Activated naive CD8-positive, alpha-beta T cell treated with anti-CD3 and anti-CD28 coated beads, Interleukin-2, amount 10 ng/mL, durations not matched to agents 7 days and 5 days (primary cell): ENCODE data around the gene HSPBP1. TPM values are rescaled to one million over a fixed set of nuclear protein-coding genes. Genes with fewer than 3 reads are reported as not detected.
A peak's percentile ranks its signal among the peaks of the same experiment; 100 is the strongest.
"Not testable (repeated sequence)": the region's sequence is repeated elsewhere in the genome, so short reads cannot be mapped to it uniquely, and the experiment has no call there.

Experiments used
- ATAC-seq: fragments of 150-1000 bp; cut with Tn5 transposase; one replicate; pipeline ENCODE4 v1.10.0; 2021; ENCODE audit warnings: low read depth, moderate library complexity
- POLR2A ChIA-PET: fragments of 350-600 bp; sonication (Branson Sonifier 250); formaldehyde crosslinking; loops from one replicate; lab custom pipeline; 2021; ENCODE audit warnings: antibody characterized with exemption; lab: Charles Lee
- DNase-seq: peaks from one replicate; pipeline ENCODE4 v3.0.0; 2021
- H3K27ac Mint-ChIP-seq: one replicate; pipeline ENCODE4 v1.8.0; 2022; ENCODE audit warnings: mild to moderate bottlenecking, mixed read lengths
- H3K27me3 Mint-ChIP-seq: one replicate; pipeline ENCODE4 v1.8.0; 2022; ENCODE audit warnings: mild to moderate bottlenecking, moderate library complexity, mixed read lengths
- H3K36me3 Mint-ChIP-seq: one replicate; pipeline ENCODE4 v1.8.0; 2021; ENCODE audit warnings: mild to moderate bottlenecking, mixed read lengths
- H3K4me1 Mint-ChIP-seq: one replicate; pipeline ENCODE4 v1.8.0; 2021; ENCODE audit warnings: mixed read lengths
- H3K4me3 Mint-ChIP-seq: one replicate; pipeline ENCODE4 v1.8.0; 2022; ENCODE audit warnings: mild to moderate bottlenecking, moderate library complexity, mixed read lengths
- H3K9me3 Mint-ChIP-seq: one replicate; pipeline ENCODE4 v1.8.0; 2021; ENCODE audit warnings: mixed read lengths
- total RNA-seq, 2 experiments: library from RNA; stranded (reverse); gene quantifications; one replicate each; pipeline ENCODE4 v1.2.3, GENCODE V29; 2021

The HSPBP1 gene
- total RNA-seq: 10 to 100 TPM; 19.5 to 20.3 TPM

DNA sequence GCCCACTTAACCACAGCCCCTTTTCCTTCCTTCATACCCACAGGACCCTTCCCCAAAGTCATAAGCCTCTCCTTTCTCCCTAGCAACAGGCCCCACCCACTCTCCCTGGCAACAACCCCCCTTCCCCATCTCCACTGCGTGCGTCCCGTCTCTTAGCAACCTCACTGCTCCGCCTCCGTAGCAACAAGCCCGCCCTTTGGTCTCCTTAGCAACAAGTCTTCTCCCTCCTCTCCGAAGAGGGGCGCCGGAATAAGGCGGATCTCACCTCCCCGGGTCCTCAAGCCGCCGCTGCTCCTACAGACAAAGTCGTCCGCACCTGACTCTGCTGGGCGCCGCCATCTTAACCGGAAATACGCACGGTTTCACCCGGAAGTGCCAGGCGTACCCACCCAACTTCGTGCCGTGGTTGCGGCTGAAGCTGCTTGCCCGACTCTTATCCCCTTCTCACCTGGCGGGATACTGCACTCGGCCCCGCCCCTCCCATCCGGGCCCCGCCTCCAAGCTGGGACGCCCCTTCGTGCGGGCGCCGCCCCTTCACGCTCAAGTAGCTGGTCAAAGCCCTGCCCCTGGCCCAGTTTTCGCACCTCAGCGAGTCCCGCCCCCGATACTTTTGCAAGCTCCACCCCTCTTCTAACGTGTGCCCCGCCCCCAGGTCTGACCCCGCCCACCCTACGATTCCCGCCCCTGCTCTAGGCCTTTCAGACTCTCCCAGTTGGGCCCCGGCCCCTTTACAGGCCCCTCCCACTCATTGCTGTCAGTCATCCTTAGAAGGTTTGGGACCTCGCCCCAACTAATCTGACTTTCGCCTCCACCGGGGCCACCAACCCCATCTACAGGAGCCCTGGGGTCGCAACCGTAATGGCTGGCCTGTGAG, at the start of gene HSPBP1:
Gene HSPBP1, minus strand, starts transcription at position 341 of the 874 bp plus-strand sequence. CDS start 502 bp downstream, outside the sequence.
- Mint-ChIP-seq H3K4me3 (peak within 1 kb of the TSS; percentile 99), H3K27ac (peak within 1 kb of the TSS; percentile 98), H3K9me3 (no peaks in the 10 kb centered on the region), H3K27me3 (peaks cover 9% of the 10 kb centered on the region), H3K36me3 (peaks cover 2% of the 10 kb centered on the region), H3K4me1 (peaks cover 28% of the 10 kb centered on the region)
- POLR2A ChIA-PET: interaction anchor here (0.7 to 7.7 kb wide), 9 partner anchors 12 to 1089 kb away, joined by 3 to 120 read pairs (median 8); partner anchors contain the start of genes FIZ1, KMT5C, PPP6R1 and TMEM238
- peak; percentile 99 for DNase-seq
- peak; percentile 87 for ATAC-seq

GRCh38 chr19:55328774-55329318, 48.9 kb upstream of the HSPBP1 start:
- H3K27ac Mint-ChIP-seq, H3K4me3 Mint-ChIP-seq, POLR2A ChIA-PET, H3K36me3 Mint-ChIP-seq, H3K9me3 Mint-ChIP-seq, H3K4me1 Mint-ChIP-seq, DNase-seq, ATAC-seq, H3K27me3 Mint-ChIP-seq: not testable (repeated sequence)

DNA sequence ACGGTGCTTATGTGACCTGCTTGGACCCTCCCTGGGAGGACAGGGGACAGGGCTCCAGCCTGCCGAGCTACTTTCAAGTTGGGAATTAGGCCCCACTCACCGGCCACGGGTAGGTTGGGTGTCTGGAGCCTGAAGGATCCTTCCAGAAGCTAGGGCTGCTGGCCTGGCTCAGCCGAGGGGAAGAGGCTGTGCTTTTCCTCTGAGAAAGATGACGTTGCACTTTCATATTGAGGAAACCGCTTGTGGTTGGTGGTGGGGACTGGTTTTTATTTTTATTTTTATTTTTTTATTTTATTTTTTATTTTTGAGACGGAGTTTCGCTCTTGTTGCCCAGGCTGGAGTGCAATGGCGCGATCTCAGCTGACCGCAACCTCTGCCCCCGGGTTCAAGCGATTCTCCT, 45.3 kb upstream of the HSPBP1 start, which contains the start of gene TMEM150B:
Gene TMEM150B, minus strand, starts transcription at position 170 of the 400 bp plus-strand sequence. CDS start 4,305 bp downstream, outside the sequence.
- no peak within 1 kb of the TSS for H3K4me3 Mint-ChIP-seq
- H3K27me3 Mint-ChIP-seq: peaks cover 19% of the 10 kb centered on the region
- POLR2A ChIA-PET: interaction anchor here (1.0 to 1.6 kb wide), 2 partner anchors 14 to 23 kb away, joined by 3 to 8 read pairs; partner anchors contain the start of gene KMT5C

DNA sequence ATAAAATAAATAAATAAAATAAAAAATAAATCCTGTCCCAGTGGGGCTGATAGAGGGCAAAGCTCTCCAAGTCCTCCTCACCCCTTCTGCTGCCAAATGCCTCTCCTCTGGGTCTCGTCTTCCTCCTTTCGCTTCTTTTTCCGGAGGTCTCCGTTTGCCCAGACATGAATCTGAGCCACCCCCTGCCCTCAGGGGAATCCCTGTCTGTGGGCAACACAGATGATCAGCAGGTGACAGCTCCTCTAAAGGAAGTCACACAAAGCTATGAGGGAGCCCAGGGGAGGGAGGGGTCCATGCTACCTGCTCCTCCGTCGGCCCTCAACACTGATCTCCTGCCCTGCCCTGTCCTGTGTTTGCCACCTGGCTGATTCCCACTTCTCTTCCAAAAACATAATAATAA, 44.8 kb upstream of the HSPBP1 start:
- ATAC-seq (no peak), DNase-seq (no peak)
- Mint-ChIP-seq H3K27ac (no peak overlapping the region), H3K9me3 (no peaks in the 10 kb centered on the region), H3K36me3 (no peaks in the 10 kb centered on the region), H3K4me3 (no peak overlapping the region), H3K4me1 (peaks cover 9% of the 10 kb centered on the region), H3K27me3 (peaks cover 21% of the 10 kb centered on the region)
- POLR2A ChIA-PET: interaction anchor here (1.0 to 1.6 kb wide), 2 partner anchors 14 to 23 kb away, joined by 3 to 8 read pairs; partner anchors contain the start of gene KMT5C

More for the DNA sequence above, 45.3 kb upstream of the HSPBP1 start, which contains the start of gene TMEM150B:
- Mint-ChIP-seq H3K4me1 (peaks cover 9% of the 10 kb centered on the region), H3K36me3 (no peaks in the 10 kb centered on the region), H3K9me3 (no peaks in the 10 kb centered on the region), H3K27ac (no peak within 1 kb of the TSS)
- peak; percentile 53 for ATAC-seq
- no peak for DNase-seq

- H3K9me3 Mint-ChIP-seq: no peaks in the 10 kb centered on the region
- H3K4me1 Mint-ChIP-seq: peaks cover 9% of the 10 kb centered on the region
- POLR2A ChIA-PET: interaction anchor here (1.3 kb wide), 1 partner anchor 21 kb away, joined by 5 read pairs; no protein-coding TSS in a partner anchor
- H3K27me3 Mint-ChIP-seq: peaks cover 15% of the 10 kb centered on the region
- H3K36me3 Mint-ChIP-seq: no peaks in the 10 kb centered on the region
- ATAC-seq (no peak), DNase-seq (no peak)
- H3K27ac Mint-ChIP-seq: no peak overlapping the region
- no peak overlapping the region for H3K4me3 Mint-ChIP-seq
These were observed 42.4 kb upstream of the HSPBP1 start for GRCh38 chr19:55322204-55322885.

DNA sequence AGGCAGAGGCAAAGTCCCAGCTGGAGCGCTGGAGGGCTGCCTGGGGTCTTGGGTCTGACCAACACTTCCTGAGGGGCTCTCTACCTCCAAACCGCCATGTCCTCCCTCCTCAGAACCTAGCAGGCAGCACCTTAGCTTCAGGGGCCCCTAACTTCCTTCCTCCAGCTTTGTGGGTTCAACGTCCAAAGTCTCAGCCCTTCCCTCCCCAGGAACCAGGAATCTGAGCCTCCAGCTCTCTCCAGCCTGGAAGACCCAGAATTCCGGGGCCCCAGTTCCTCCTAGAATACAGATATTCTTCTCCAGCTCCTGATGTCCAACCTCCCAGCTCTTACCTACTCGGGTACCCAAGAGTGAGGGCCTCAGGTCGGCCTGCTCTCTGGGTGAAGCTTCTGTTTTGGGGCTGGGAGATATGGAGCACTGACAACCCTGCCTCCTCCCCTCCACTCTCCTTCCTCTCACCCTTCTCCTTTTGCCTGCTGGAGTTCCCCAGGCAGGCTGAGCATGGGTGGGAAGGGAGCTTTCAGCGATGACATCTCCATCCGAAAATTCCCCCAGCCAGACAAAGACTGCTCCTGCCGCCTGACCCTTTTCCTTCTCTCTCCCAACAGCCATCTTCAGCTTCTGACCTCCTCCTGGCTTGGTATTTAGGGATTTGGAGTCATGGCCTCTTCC, 41.7 kb upstream of the HSPBP1 start:
- Mint-ChIP-seq H3K4me1 (peaks cover 9% of the 10 kb centered on the region), H3K36me3 (no peaks in the 10 kb centered on the region), H3K27me3 (peaks cover 15% of the 10 kb centered on the region), H3K27ac (no peak overlapping the region), H3K4me3 (no peak overlapping the region), H3K9me3 (no peaks in the 10 kb centered on the region)
- no peak for ATAC-seq
- POLR2A ChIA-PET: no interaction called here
- DNase-seq: no peak

DNA sequence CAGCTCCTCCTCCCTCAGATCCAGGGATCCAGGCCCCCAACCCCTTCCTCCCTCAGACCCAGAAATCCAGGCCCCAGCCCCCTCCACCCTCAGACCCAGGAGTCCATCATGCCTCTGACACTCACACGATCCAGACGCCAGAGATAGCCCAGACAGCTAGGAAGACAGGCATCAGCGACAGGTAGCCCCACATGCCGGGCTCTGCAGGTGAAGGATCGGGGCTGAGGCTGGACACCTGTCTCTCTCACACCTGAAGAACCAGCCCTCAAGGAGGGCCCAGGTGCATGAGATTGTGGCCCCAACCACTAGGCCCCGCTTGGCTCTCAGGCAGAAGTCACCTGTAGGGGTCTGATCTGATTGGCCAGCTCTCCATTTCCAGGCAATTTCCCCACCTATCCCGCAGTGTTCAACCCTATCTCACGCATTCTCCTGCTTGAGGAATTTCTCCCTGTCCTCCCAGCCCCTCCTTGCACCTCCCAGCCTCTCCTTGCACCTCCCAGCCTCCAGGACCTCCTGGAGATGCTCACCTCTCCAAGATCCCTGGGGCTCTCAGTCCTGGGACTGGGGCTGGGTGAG, 41.0 kb upstream of the HSPBP1 start:
- POLR2A ChIA-PET: no interaction called here
- H3K9me3 Mint-ChIP-seq: no peaks in the 10 kb centered on the region
- DNase-seq (no peak), ATAC-seq (no peak)
- peaks cover 9% of the 10 kb centered on the region for H3K4me1 Mint-ChIP-seq
- peaks cover 15% of the 10 kb centered on the region for H3K27me3 Mint-ChIP-seq
- H3K36me3 Mint-ChIP-seq: no peaks in the 10 kb centered on the region
- H3K4me3 Mint-ChIP-seq: no peak overlapping the region
- no peak overlapping the region for H3K27ac Mint-ChIP-seq

GRCh38 chr19:55319785-55320184, 39.9 kb upstream of the HSPBP1 start:
- Mint-ChIP-seq H3K27me3 (peaks cover 15% of the 10 kb centered on the region), H3K4me3 (no peak overlapping the region), H3K4me1 (peaks cover 6% of the 10 kb centered on the region), H3K36me3 (no peaks in the 10 kb centered on the region), H3K9me3 (no peaks in the 10 kb centered on the region), H3K27ac (no peak overlapping the region)
- POLR2A ChIA-PET: no interaction called here
- ATAC-seq: no peak
- DNase-seq: no peak

GRCh38 chr19:55316646-55317045, 36.7 kb upstream of the HSPBP1 start:
- Mint-ChIP-seq H3K27me3 (peaks cover 7% of the 10 kb centered on the region), H3K27ac (no peak overlapping the region), H3K36me3 (no peaks in the 10 kb centered on the region), H3K4me1 (peaks cover 5% of the 10 kb centered on the region), H3K9me3 (no peaks in the 10 kb centered on the region), H3K4me3 (no peak overlapping the region)
- no peak for DNase-seq
- POLR2A ChIA-PET: no interaction called here
- no peak for ATAC-seq

DNA sequence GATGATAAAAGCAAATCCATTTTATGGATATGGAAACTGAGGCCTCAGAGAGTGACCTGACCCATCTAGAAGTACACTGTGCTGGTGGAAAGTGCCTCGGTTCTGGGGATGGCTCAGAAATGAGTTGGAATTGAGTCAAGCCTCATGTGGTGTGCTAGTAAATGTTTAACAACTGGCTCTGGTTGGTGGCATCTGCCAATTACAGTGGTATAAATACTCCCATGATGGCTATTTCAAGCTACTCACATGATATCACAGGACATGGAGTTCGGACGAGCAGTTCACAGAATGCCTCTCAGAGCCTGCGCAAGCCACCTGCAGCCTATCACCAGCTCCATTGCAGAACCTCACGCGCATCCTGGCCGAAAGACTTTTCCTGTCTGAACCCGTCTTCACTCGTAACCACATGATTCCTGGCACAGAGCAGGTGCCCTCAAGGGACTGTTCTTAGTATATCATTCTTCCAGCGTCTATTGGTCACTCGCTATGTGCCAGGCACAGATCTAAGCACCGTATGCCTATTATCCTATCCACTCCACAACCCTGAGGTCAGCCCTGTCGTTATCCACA, 36.1 kb upstream of the HSPBP1 start:
- POLR2A ChIA-PET: no interaction called here
- peaks cover 2% of the 10 kb centered on the region for H3K4me1 Mint-ChIP-seq
- H3K27me3 Mint-ChIP-seq: peaks cover 3% of the 10 kb centered on the region
- H3K9me3 Mint-ChIP-seq: no peaks in the 10 kb centered on the region
- DNase-seq (no peak), ATAC-seq (no peak)
- no peak overlapping the region for H3K4me3 Mint-ChIP-seq
- no peak overlapping the region for H3K27ac Mint-ChIP-seq
- H3K36me3 Mint-ChIP-seq: no peaks in the 10 kb centered on the region

DNA sequence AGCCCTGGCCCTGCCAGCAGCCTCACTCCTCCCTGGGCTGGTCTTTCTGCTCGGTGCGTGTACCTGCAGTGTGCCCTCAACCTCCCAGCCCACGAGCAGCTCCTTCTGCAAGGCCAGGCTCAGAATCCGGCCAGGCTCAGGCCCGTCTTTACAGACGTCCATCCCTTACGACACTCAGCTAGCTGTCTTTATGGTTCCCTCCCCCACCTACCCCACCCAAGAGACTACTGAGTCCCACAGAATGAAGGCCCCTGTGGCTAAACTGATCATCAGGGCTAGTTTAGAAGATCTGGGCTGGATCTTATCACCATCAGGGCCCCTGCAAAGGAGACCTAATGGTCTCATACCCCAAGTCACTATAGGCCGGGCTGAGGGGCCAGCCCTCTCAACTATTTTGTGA, 34.5 kb upstream of the HSPBP1 start:
- Mint-ChIP-seq H3K4me3 (no peak overlapping the region), H3K36me3 (no peaks in the 10 kb centered on the region), H3K27me3 (no peaks in the 10 kb centered on the region), H3K9me3 (no peaks in the 10 kb centered on the region), H3K27ac (no peak overlapping the region), H3K4me1 (peaks cover 2% of the 10 kb centered on the region)
- POLR2A ChIA-PET: no interaction called here
- DNase-seq (no peak), ATAC-seq (no peak)
